Panc1 (cell line): ENCODE measurements around the gene SLC26A4. TPM values are rescaled to one million over a fixed set of nuclear protein-coding genes. Genes with fewer than 3 reads are reported as not detected.

Experiments
- ATAC-seq: fragments of 200-7000 bp; cut with Tn5 transposase; 2 replicates; pipeline ENCODE4 v1.9.1; 2020; ENCODE audit warnings: mild to moderate bottlenecking, moderate library complexity
- BruUV-seq: library from RNA; stranded (reverse); fragments of 400-500 nt; replicated peaks from 2 replicates; lab custom pipeline; 2021; lab: Mats Ljungman, UMichigan
- CTCF ChIA-PET: fragments of 300-600 bp; sonication (Branson Sonifier 250); formaldehyde crosslinking; loops from one replicate; lab custom pipeline; 2022; ENCODE audit warnings: antibody characterized with exemption; lab: Charles Lee
- POLR2A ChIA-PET: fragments of 300-600 bp; sonication (Branson Sonifier 250); formaldehyde crosslinking; loops from one replicate; lab custom pipeline; 2022; ENCODE audit warnings: antibody characterized with exemption; lab: Charles Lee
- DNase-seq: peaks from one replicate; pipeline ENCODE4 v3.0.0-alpha.2; 2010; ENCODE audit warnings: low read depth, low spot score
- H3K27ac ChIP-seq: 2 replicates; pipeline ENCODE4 v1.5.1; 2011; ENCODE audit warnings: mild to moderate bottlenecking, low read length, inconsistent platforms
- H3K27me3 ChIP-seq: fragments of 200-500 bp; sonication (Bioruptor generic); 2 replicates; pipeline ENCODE4 v1.6.0; 2014; ENCODE audit warnings: low read length, inconsistent platforms; ENCODE audit not compliant: control insufficient read depth, insufficient read depth
- H3K36me3 ChIP-seq: fragments of 200-500 bp; sonication (Bioruptor generic); 2 replicates; pipeline ENCODE4 v1.5.1; 2014; ENCODE audit warnings: inconsistent platforms, mild to moderate bottlenecking, low read length, moderate library complexity; ENCODE audit not compliant: control insufficient read depth, insufficient read depth
- H3K4me1 ChIP-seq: 2 replicates; pipeline ENCODE4 v1.5.1; 2011; ENCODE audit warnings: inconsistent platforms, mild to moderate bottlenecking, low read length, moderate library complexity; ENCODE audit not compliant: control insufficient read depth, insufficient read depth
- H3K4me3 ChIP-seq, 2 experiments: 2 replicates each; pipeline ENCODE4 v1.5.1; 2011 to 2012; ENCODE audit warnings: low read depth in 2 of 2, low read length in 2 of 2, mild to moderate bottlenecking in 2 of 2, inconsistent platforms in 1 of 2, moderate library complexity in 1 of 2
- H3K9me3 ChIP-seq: fragments of 200-500 bp; sonication (Bioruptor generic); 2 replicates; pipeline ENCODE4 v1.5.1; 2014; ENCODE audit warnings: low read depth, mild to moderate bottlenecking, inconsistent platforms, low read length, moderate library complexity; ENCODE audit not compliant: control insufficient read depth, insufficient read depth
- POLR2AphosphoS5 ChIP-seq: IDR thresholded peaks from 2 replicates; pipeline ENCODE4 v1.6.1; 2012; ENCODE audit warnings: mild to moderate bottlenecking, low read depth, low read length, moderate library complexity
- SIN3A ChIP-seq: IDR thresholded peaks from 2 replicates; pipeline ENCODE4 v1.6.1; 2012; ENCODE audit warnings: low read depth, mild to moderate bottlenecking, low read length, moderate library complexity, borderline replicate concordance; ENCODE audit not compliant: insufficient read depth
- TCF7L2 ChIP-seq: IDR thresholded peaks from 2 replicates; pipeline ENCODE4 v1.6.1; 2011; ENCODE audit warnings: mild to moderate bottlenecking, low read depth, low read length, inconsistent platforms
- in situ Hi-C: cut with HindIII; loops from 2 replicates; pipeline ENCODE4 v1.10.0; 2016; ENCODE audit warnings: low sequenced_read_pairs, low pct_unique_long_range_greater_than_20kb
- intact Hi-C: fragments of 100-400 bp; cut with micrococcal nuclease; formaldehyde crosslinking; loops from one replicate; pipeline ENCODE4 v1.10.0; 2022; ENCODE audit not compliant: unreplicated experiment
- total RNA-seq: library from RNA; stranded (reverse); gene quantifications from one replicate; pipeline ENCODE4 v1.2.1, GENCODE V29; 2021; ENCODE audit not compliant: unreplicated experiment
- TF ChIP-seq, protein P1 (sequence below): fragments of 450-650 bp; IDR thresholded peaks from 2 replicates; pipeline ENCODE4 v1.5.1; 2017; ENCODE audit warnings: mild to moderate bottlenecking
- TF ChIP-seq, protein P2 (sequence below), 2 experiments: IDR thresholded peaks; 2 replicates each; pipeline ENCODE4 v1.6.1; 2011 to 2012; ENCODE audit warnings: low read depth in 2 of 2, control low read depth in 1 of 2, low read length in 1 of 2, mild to moderate bottlenecking in 1 of 2, moderate library complexity in 1 of 2; ENCODE audit not compliant: insufficient read depth in 1 of 2

The SLC26A4 gene
- total RNA-seq, 1 experiment from 2014 or later: 0.05 TPM

- CTCF ChIA-PET: no interaction called here
- no peaks in the 10 kb centered on the region for H3K9me3 ChIP-seq
- H3K36me3 ChIP-seq: no peaks in the 10 kb centered on the region
- ATAC-seq: no peak
- intact Hi-C loops: no loop called here
- no peaks in the 10 kb centered on the region for H3K4me1 ChIP-seq
- H3K27me3 ChIP-seq: peaks cover 14% of the 10 kb centered on the region
- H3K27ac ChIP-seq: no peak overlapping the region
- in situ Hi-C loops: no loop called here
- no peak overlapping the region for H3K4me3 ChIP-seq
- no peak for DNase-seq
- TF ChIP-seq, protein P1, sequence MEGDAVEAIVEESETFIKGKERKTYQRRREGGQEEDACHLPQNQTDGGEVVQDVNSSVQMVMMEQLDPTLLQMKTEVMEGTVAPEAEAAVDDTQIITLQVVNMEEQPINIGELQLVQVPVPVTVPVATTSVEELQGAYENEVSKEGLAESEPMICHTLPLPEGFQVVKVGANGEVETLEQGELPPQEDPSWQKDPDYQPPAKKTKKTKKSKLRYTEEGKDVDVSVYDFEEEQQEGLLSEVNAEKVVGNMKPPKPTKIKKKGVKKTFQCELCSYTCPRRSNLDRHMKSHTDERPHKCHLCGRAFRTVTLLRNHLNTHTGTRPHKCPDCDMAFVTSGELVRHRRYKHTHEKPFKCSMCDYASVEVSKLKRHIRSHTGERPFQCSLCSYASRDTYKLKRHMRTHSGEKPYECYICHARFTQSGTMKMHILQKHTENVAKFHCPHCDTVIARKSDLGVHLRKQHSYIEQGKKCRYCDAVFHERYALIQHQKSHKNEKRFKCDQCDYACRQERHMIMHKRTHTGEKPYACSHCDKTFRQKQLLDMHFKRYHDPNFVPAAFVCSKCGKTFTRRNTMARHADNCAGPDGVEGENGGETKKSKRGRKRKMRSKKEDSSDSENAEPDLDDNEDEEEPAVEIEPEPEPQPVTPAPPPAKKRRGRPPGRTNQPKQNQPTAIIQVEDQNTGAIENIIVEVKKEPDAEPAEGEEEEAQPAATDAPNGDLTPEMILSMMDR: no peak
- TF ChIP-seq TCF7L2: no peak
- TF ChIP-seq, protein P2, sequence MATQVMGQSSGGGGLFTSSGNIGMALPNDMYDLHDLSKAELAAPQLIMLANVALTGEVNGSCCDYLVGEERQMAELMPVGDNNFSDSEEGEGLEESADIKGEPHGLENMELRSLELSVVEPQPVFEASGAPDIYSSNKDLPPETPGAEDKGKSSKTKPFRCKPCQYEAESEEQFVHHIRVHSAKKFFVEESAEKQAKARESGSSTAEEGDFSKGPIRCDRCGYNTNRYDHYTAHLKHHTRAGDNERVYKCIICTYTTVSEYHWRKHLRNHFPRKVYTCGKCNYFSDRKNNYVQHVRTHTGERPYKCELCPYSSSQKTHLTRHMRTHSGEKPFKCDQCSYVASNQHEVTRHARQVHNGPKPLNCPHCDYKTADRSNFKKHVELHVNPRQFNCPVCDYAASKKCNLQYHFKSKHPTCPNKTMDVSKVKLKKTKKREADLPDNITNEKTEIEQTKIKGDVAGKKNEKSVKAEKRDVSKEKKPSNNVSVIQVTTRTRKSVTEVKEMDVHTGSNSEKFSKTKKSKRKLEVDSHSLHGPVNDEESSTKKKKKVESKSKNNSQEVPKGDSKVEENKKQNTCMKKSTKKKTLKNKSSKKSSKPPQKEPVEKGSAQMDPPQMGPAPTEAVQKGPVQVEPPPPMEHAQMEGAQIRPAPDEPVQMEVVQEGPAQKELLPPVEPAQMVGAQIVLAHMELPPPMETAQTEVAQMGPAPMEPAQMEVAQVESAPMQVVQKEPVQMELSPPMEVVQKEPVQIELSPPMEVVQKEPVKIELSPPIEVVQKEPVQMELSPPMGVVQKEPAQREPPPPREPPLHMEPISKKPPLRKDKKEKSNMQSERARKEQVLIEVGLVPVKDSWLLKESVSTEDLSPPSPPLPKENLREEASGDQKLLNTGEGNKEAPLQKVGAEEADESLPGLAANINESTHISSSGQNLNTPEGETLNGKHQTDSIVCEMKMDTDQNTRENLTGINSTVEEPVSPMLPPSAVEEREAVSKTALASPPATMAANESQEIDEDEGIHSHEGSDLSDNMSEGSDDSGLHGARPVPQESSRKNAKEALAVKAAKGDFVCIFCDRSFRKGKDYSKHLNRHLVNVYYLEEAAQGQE (IDR thresholded peaks at IDR 0.05; ENCODE audit: insufficient read depth in 1 of 2, low read depth in 2 of 2, low read length in 1 of 2): no peak
- POLR2A ChIA-PET: no interaction called here
- BruUV-seq: no TSS peak
Observed at GRCh38 chr7:107692501-107692900, 31.9 kb downstream of the SLC26A4 start.

DNA sequence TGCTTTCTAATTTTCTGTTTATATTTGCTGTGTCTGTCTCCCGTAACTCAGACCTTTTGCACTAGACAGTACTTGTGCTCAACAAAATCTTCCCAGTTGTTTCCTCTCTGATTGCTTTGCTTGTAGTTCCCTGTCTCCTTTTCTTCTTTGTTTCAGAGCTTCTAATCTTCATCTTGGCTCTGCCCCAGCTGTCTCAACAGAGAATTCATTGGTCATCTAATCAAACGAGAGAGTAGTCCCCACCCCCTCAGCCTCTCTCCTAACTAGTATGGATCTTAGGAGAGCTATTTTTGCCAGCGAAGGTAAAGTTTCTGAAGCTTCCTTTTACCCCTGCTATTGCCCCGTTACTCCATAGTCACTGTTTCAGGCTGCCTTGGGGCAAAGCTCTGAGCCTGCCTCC, 32.8 kb downstream of the SLC26A4 start:
- Histone ChIP-seq H3K4me1 (no peaks in the 10 kb centered on the region), H3K36me3 (no peaks in the 10 kb centered on the region), H3K27ac (no peak overlapping the region), H3K4me3 (no peak overlapping the region), H3K9me3 (no peaks in the 10 kb centered on the region), H3K27me3 (peaks cover 14% of the 10 kb centered on the region)
- ChIA-PET POLR2A (no interaction called here), CTCF (no interaction called here)
- ATAC-seq (no peak), DNase-seq (no peak)
- no TSS peak for BruUV-seq
- no peak for TF ChIP-seq SIN3A
- no peak for TF ChIP-seq POLR2AphosphoS5
- TF ChIP-seq, protein P2 (IDR thresholded peaks at IDR 0.05; ENCODE audit: insufficient read depth in 1 of 2, low read depth in 2 of 2, low read length in 1 of 2): no peak
- TF ChIP-seq, protein P1: no peak
- TF ChIP-seq TCF7L2: no peak
- intact Hi-C loops: no loop called here
- in situ Hi-C loops: no loop called here
